Measurements from ENCODE around the gene SESN3. TPM values are rescaled to one million over a fixed set of nuclear protein-coding genes. Genes with fewer than 3 reads are reported as not detected.

The SESN3 gene
- total RNA-seq, 1 experiment from 2014 or later, result 36.8 TPM

DNA sequence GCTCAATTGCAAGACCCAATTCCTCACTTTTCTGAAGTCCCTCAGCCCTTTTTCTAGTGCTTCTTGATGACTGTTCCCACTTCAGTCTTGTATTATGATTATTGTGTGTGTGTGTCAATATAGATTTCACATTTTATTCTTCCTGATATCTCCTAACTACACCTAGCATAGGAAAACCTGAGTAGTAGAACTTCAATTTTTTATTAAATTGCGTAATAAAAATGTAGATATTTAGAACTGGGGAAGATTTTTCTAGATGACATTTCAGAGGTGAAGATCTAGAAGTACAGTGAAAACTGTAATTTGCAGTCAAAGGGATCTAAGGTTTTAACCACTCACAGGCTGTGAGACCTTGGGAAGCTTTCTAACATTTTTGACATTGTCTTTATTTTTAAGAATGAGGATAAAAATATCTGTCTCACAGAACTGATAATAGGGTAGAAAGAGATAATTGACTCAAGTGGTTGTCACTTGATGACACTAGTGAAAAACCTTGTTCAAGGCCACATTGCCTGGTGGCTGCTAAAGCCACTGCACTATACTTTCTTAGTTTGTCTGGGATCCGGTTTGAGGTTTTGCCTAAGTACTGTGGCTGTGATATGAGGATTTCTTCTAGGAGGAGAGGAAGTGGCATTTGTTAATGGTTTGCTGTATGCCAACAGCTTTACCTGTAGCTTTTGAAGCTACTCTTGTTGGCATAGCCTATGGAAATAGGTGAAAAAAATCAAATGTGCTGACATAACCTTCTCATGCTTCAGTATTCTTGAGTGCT is 32.2 kb upstream of the SESN3 start:
- H2BK20ac ChIP-seq (ENCODE audit: low read depth, low read length, poor library complexity, severe bottlenecking), result no peak overlapping the region
- no peak for TF ChIP-seq CTCF (conservative IDR thresholded peaks at IDR 0.05)

More for the DNA sequence above, 32.2 kb upstream of the SESN3 start:
- Histone ChIP-seq H2BK120ac (ENCODE audit: low read depth, low read length, poor library complexity, severe bottlenecking) (no peak overlapping the region), H2AK5ac (ENCODE audit: insufficient read length, low read length) (no peak overlapping the region), H3K56ac (ENCODE audit: insufficient read length, low read depth, low read length) (no peak overlapping the region), H3T11ph (ENCODE audit: low read length) (no peak overlapping the region), H3K14ac (ENCODE audit: insufficient read depth, low read length) (no peak overlapping the region), H2BK12ac (ENCODE audit: insufficient read length, low read depth, low read length) (no peak overlapping the region), H4K8ac (replicated peaks; ENCODE audit: insufficient read length, low read depth, low read length) (no peak overlapping the region), H3K4me2 (ENCODE audit: insufficient read depth, insufficient read length, low read length) (no peak overlapping the region), H3K9ac (ENCODE audit: extremely low read depth, insufficient read length, low read length) (no peak overlapping the region), H3K27me3 (ENCODE audit: insufficient read depth, low read length) (no peaks in the 10 kb centered on the region), H4K5ac (ENCODE audit: insufficient read length, low read depth, low read length) (no peak overlapping the region), H3K23ac (ENCODE audit: insufficient read length, low read depth, low read length) (no peak overlapping the region), H3K79me1 (ENCODE audit: insufficient read depth, low read depth, low read length, poor library complexity, severe bottlenecking) (no peaks in the 10 kb centered on the region), H2BK5ac (ENCODE audit: insufficient read length, low read length) (no peak overlapping the region), H3K9me3 (ENCODE audit: control insufficient read depth, low read depth, low read length) (no peaks in the 10 kb centered on the region), H4K91ac (ENCODE audit: insufficient read length, low read depth, low read length) (no peak overlapping the region), H4K20me1 (ENCODE audit: control insufficient read depth, insufficient read depth, insufficient read length) (no peaks in the 10 kb centered on the region), H3K4ac (ENCODE audit: low read depth, low read length) (no peak overlapping the region), H2BK15ac (ENCODE audit: low read depth, low read length) (no peak overlapping the region), H3K27ac (ENCODE audit: insufficient read length, low read depth, low read length) (no peak overlapping the region), H2AFZ (ENCODE audit: low read length) (no peak overlapping the region), H3K23me2 (ENCODE audit: insufficient read length, low read depth, low read length, poor library complexity, severe bottlenecking) (no peaks in the 10 kb centered on the region), H3K4me1 (ENCODE audit: insufficient read depth, low read length) (peaks cover 3% of the 10 kb centered on the region), H3K79me2 (ENCODE audit: insufficient read depth, low read length) (no peaks in the 10 kb centered on the region), H3K18ac (ENCODE audit: insufficient read length, low read depth, low read length) (no peak overlapping the region)
- WGBS (ENCODE audit: extremely low coverage, insufficient read length, low lambda C conversion rate), result 100% methylated on average over 1 of the region's 2 CpGs
- Mint-ChIP-seq H3K4me1 (peaks cover 22 to 26% of the 10 kb centered on the region in 2 experiments), H3K27me3 (ENCODE audit: low read depth) (no peaks in the 10 kb centered on the region), H3K27ac (no peak overlapping the region), H3K36me3 (ENCODE audit: insufficient read depth in 1 of 3, low read depth in 3 of 3) (peaks cover 0 to 3% (median 0%) of the 10 kb centered on the region in 3 experiments; a peak in 3 of 7 replicates), H3K9me3 (peaks cover 0 to 2% of the 10 kb centered on the region in 2 experiments; a peak in 2 of 5 replicates), H3K4me3 (no peak overlapping the region)
- no peak for DNase-seq

All from H9 (cell line).